SK-N-SH (cell line): Measurements from ENCODE around the gene LRMDA. TPM values are rescaled to one million over a fixed set of nuclear protein-coding genes. Genes with fewer than 3 reads are reported as not detected.

Experiments used
- CTCF ChIA-PET: fragments of 300-600, 350-600 bp; formaldehyde crosslinking; extraction: SDS; loops from one replicate; lab custom pipeline; 2021; lab: Yijun Ruan, JAX
- POLR2A ChIA-PET: fragments of 350-600 bp; sonication (Branson Sonifier 250); formaldehyde crosslinking; extraction: SDS; loops from one replicate; lab custom pipeline; 2020; ENCODE audit warnings: antibody characterized with exemption, inconsistent platforms; lab: Yijun Ruan, JAX
- DNase-seq: peaks from one replicate; pipeline ENCODE4 v3.0.0; 2012
- H2AFZ ChIP-seq: fragments of 200-600 bp; sonication (generic); 2 replicates; pipeline ENCODE4 v1.8.1; 2016; ENCODE audit warnings: antibody characterized with exemption, mild to moderate bottlenecking, low read depth
- H3F3A ChIP-seq: fragments of 200-600 bp; sonication (generic); replicated peaks from 2 replicates; pipeline ENCODE3; 2016; ENCODE audit warnings: antibody characterized with exemption, mild to moderate bottlenecking; ENCODE audit not compliant: insufficient read depth
- H3K27ac ChIP-seq, 2 experiments: fragments of 200-500 bp in 1 of 2; fragments of 200-600 bp in 1 of 2; sonication (Bioruptor generic) in 1 of 2; sonication (generic), shearing (Covaris generic) in 1 of 2; 2 replicates each; pipeline versions ENCODE4 v1.5.1 to v1.6.1; 2014 to 2016; ENCODE audit warnings: low read depth in 2 of 2, inconsistent platforms in 1 of 2, low read length in 1 of 2, mild to moderate bottlenecking in 1 of 2, mixed read lengths in 1 of 2
- H3K27me3 ChIP-seq: fragments of 200-600 bp; sonication (generic), shearing (Covaris generic); 2 replicates; pipeline ENCODE4 v1.6.1; 2016; ENCODE audit warnings: mixed run types; ENCODE audit not compliant: insufficient read depth
- H3K36me3 ChIP-seq, 2 experiments: fragments of 200-500 bp in 1 of 2; fragments of 200-600 bp in 1 of 2; sonication (Bioruptor generic) in 1 of 2; sonication (generic) in 1 of 2; replicated peaks in 1 of 2; 2 replicates each; pipeline versions ENCODE3 to v1.5.1; 2014 to 2016; ENCODE audit warnings: low read length in 1 of 2, mild to moderate bottlenecking in 1 of 2; ENCODE audit not compliant: insufficient read depth in 2 of 2, control insufficient read depth in 1 of 2
- H3K4me1 ChIP-seq, 2 experiments: fragments of 200-500 bp in 1 of 2; fragments of 200-600 bp in 1 of 2; sonication (Bioruptor generic) in 1 of 2; sonication (generic), shearing (Covaris generic) in 1 of 2; 2 replicates each; pipeline versions ENCODE4 v1.5.1 to v1.6.1; 2014 to 2016; ENCODE audit warnings: low read depth in 1 of 2, low read length in 1 of 2, mixed run types in 1 of 2; ENCODE audit not compliant: insufficient read depth in 2 of 2, control insufficient read depth in 1 of 2
- H3K4me2 ChIP-seq: fragments of 200-600 bp; sonication (generic), shearing (Covaris generic); 2 replicates; pipeline ENCODE4 v1.6.1; 2017; ENCODE audit warnings: mixed run types
- H3K4me3 ChIP-seq, 2 experiments: fragments of 200-500 bp in 1 of 2; fragments of 200-600 bp in 1 of 2; sonication (Bioruptor generic) in 1 of 2; sonication (generic), shearing (Covaris generic) in 1 of 2; 2 replicates each; pipeline versions ENCODE4 v1.5.1 to v1.8.1; 2014 to 2016; ENCODE audit warnings: low read depth in 2 of 2, inconsistent platforms in 1 of 2, low read length in 1 of 2, mild to moderate bottlenecking in 1 of 2, mixed read lengths in 1 of 2, moderate library complexity in 1 of 2
- H3K79me2 ChIP-seq: fragments of 200-600 bp; sonication (generic); 2 replicates; pipeline ENCODE4 v1.8.1; 2017; ENCODE audit warnings: mild to moderate bottlenecking; ENCODE audit not compliant: insufficient read depth
- H3K9ac ChIP-seq: fragments of 200-600 bp; sonication (generic); 2 replicates; pipeline ENCODE4 v1.6.1; 2017; ENCODE audit warnings: mixed run types
- H3K9me2 ChIP-seq: fragments of 200-600 bp; sonication (generic); 2 replicates; pipeline ENCODE4 v1.6.1; 2017; ENCODE audit warnings: mixed run types
- H3K9me3 ChIP-seq: fragments of 200-600 bp; sonication (generic); 2 replicates; pipeline ENCODE4 v1.6.1; 2017; ENCODE audit warnings: mixed run types, mild to moderate bottlenecking, moderate library complexity
- H4K20me1 ChIP-seq: fragments of 200-600 bp; sonication (generic); 2 replicates; pipeline ENCODE4 v1.6.1; 2017; ENCODE audit warnings: mild to moderate bottlenecking, mixed run types; ENCODE audit not compliant: insufficient read depth
- CTCF ChIP-seq: fragments of 200-600 bp; sonication (generic); IDR thresholded peaks from 2 replicates; pipeline ENCODE4 v1.6.1; 2017; ENCODE audit warnings: antibody characterized with exemption, mild to moderate bottlenecking, moderate library complexity
- FOSL2 ChIP-seq: IDR thresholded peaks from 2 replicates; pipeline ENCODE4 v1.4.0; 2012; ENCODE audit warnings: low read depth, mild to moderate bottlenecking, moderate library complexity, borderline replicate concordance
- FOXM1 ChIP-seq: IDR thresholded peaks from 2 replicates; pipeline ENCODE4 v1.4.0; 2012; ENCODE audit warnings: low read depth, mild to moderate bottlenecking
- MAX ChIP-seq: IDR thresholded peaks from 2 replicates; pipeline ENCODE4 v1.4.0; 2012; ENCODE audit warnings: low read depth
- MEF2A ChIP-seq: IDR thresholded peaks from 2 replicates; pipeline ENCODE4 v1.4.0; 2012; ENCODE audit warnings: low read depth, borderline replicate concordance
- MXI1 ChIP-seq: IDR thresholded peaks from 2 replicates; pipeline ENCODE4 v1.6.1; 2012; ENCODE audit warnings: mild to moderate bottlenecking, low read depth, low read length, improper control_type of control experiment
- PBX3 ChIP-seq: IDR thresholded peaks from 2 replicates; pipeline ENCODE4; 2012
- RCOR1 ChIP-seq: fragments of 150-350 bp; IDR thresholded peaks from 2 replicates; pipeline ENCODE4 v1.6.1; 2017; ENCODE audit warnings: antibody characterized with exemption, low read length
- SMC3 ChIP-seq: IDR thresholded peaks from 2 replicates; pipeline ENCODE4 v1.6.1; 2012; ENCODE audit warnings: low read depth, low read length, improper control_type of control experiment
- TAF1 ChIP-seq: IDR thresholded peaks from 2 replicates; pipeline ENCODE4 v1.6.1; 2012; ENCODE audit warnings: low read depth, mild to moderate bottlenecking, low read length, moderate library complexity, borderline replicate concordance
- TEAD4 ChIP-seq: IDR thresholded peaks from 2 replicates; pipeline ENCODE4 v1.4.0; 2012; ENCODE audit warnings: mild to moderate bottlenecking, borderline replicate concordance; ENCODE audit not compliant: insufficient read depth
- USF2 ChIP-seq: fragments of 150-350 bp; IDR thresholded peaks from 2 replicates; pipeline ENCODE4 v1.6.1; 2017; ENCODE audit warnings: antibody characterized with exemption, low read length, low read depth, borderline replicate concordance
- ZBTB33 ChIP-seq: IDR thresholded peaks from 2 replicates; pipeline ENCODE4 v1.4.0; 2012; ENCODE audit warnings: low read depth, borderline replicate concordance
- WGBS: methylation state at CpG from one replicate; pipeline ENCODE4 v1.1.6; 2017; ENCODE audit warnings: low lambda C conversion rate; 5-methylcytosine and 5-hydroxymethylcytosine counted together
- polyA plus RNA-seq, 3 experiments: library from polyadenylated mRNA; depleted of rRNA; stranded (reverse); fragments of >200 nt; gene quantifications; 2 replicates each; pipeline ENCODE4 v1.2.3, GENCODE V29; 2012

The LRMDA gene
- polyA plus RNA-seq, 1 of the 3 experiments (the other 2 are of a cell fraction) = 0.95 TPM

GRCh38 chr10:76091926-76092325, 660.5 kb downstream of the LRMDA start:
- Histone ChIP-seq H3K9ac (no peak overlapping the region), H3K79me2 (no peaks in the 10 kb centered on the region), H3K36me3 (no peaks in the 10 kb centered on the region), H4K20me1 (no peaks in the 10 kb centered on the region), H3F3A (no peaks in the 10 kb centered on the region)
- 100% methylated on average over 1 of the region's 1 CpG for WGBS
- no peak for DNase-seq
- no peak for TF ChIP-seq FOXM1
- TF ChIP-seq ZBTB33 = no peak
- no peak for TF ChIP-seq MXI1
- TF ChIP-seq FOSL2 = no peak
- TF ChIP-seq TEAD4 = no peak
- TF ChIP-seq, all 33 proteins: peak for 0
- Histone ChIP-seq H3K27me3 (no peaks in the 10 kb centered on the region), H3K9me2 (no peaks in the 10 kb centered on the region), H3K27ac (no peak overlapping the region), H3K4me3 (no peak overlapping the region), H2AFZ (no peak overlapping the region), H3K4me1 (no peaks in the 10 kb centered on the region), H3K4me2 (no peak overlapping the region), H3K9me3 (peaks cover under 1% of the 10 kb centered on the region; the same call in 1 of the 2 replicates)
- POLR2A ChIA-PET = no interaction called here
- CTCF ChIA-PET = no interaction called here

GRCh38 chr10:76106611-76107010, 675.2 kb downstream of the LRMDA start:
- Histone ChIP-seq H3K9me2 (no peaks in the 10 kb centered on the region), H3K9ac (no peak overlapping the region), H3K36me3 (no peaks in the 10 kb centered on the region), H2AFZ (no peak overlapping the region), H3F3A (peaks cover 6% of the 10 kb centered on the region), H3K27me3 (no peaks in the 10 kb centered on the region), H3K27ac (no peak overlapping the region), H3K4me1 (peaks cover 0 to 9% of the 10 kb centered on the region in 2 experiments; a peak in 2 of 4 replicates), H3K4me2 (no peak overlapping the region), H3K4me3 (no peak overlapping the region), H3K79me2 (no peaks in the 10 kb centered on the region), H3K9me3 (no peaks in the 10 kb centered on the region), H4K20me1 (no peaks in the 10 kb centered on the region)
- ChIA-PET POLR2A (no interaction called here), CTCF (no interaction called here)
- no peak for DNase-seq
- WGBS = 92% methylated on average over 6 of the region's 6 CpGs
- TF ChIP-seq FOSL2 (no peak), MAX (no peak), MEF2A (no peak)

- 88% methylated on average over 4 of the region's 4 CpGs for WGBS
- no peak for TF ChIP-seq SMC3
- TF ChIP-seq PBX3 = no peak
- no peak for TF ChIP-seq CTCF
- TF ChIP-seq TAF1 = no peak
- no peak for TF ChIP-seq RCOR1
- TF ChIP-seq USF2 = no peak
- CTCF ChIA-PET = interaction anchor here (1.7 kb wide), 1 partner anchor 195 kb away, joined by 5 read pairs; no protein-coding TSS in a partner anchor
These were observed 677.3 kb downstream of the LRMDA start for GRCh38 chr10:76108563-76109359.

More at GRCh38 chr10:76108563-76109359, 677.3 kb downstream of the LRMDA start:
- Histone ChIP-seq H3K4me2 (no peak overlapping the region), H4K20me1 (no peaks in the 10 kb centered on the region), H3K9me3 (no peaks in the 10 kb centered on the region), H3K27ac (no peak overlapping the region), H3K79me2 (no peaks in the 10 kb centered on the region), H3K4me1 (peaks cover 0 to 28% of the 10 kb centered on the region in 2 experiments; a peak in 2 of 4 replicates), H2AFZ (no peak overlapping the region), H3F3A (no peaks in the 10 kb centered on the region), H3K4me3 (no peak overlapping the region), H3K9ac (no peak overlapping the region), H3K36me3 (no peaks in the 10 kb centered on the region), H3K27me3 (no peaks in the 10 kb centered on the region), H3K9me2 (no peaks in the 10 kb centered on the region)
- POLR2A ChIA-PET = no interaction called here
- no peak for DNase-seq
